Fibroblast of lung (primary cell): ENCODE data around the gene SPSB2. TPM values are rescaled to one million over a fixed set of nuclear protein-coding genes. Genes with fewer than 3 reads are reported as not detected.
"Not testable (repeated sequence)": the region's sequence is repeated elsewhere in the genome, so short reads cannot be mapped to it uniquely, and the experiment has no call there.

Experiments used
- DNase-seq, 2 donors: peaks; one replicate each; pipeline versions ENCODE4 v3.0.0 to v3.0.0-alpha.2; 2010; ENCODE audit warnings: low read depth in 2 of 2
- H2AFZ ChIP-seq: 2 replicates; pipeline ENCODE4 v1.5.1; 2012; ENCODE audit warnings: low read length, control low read depth, inconsistent platforms
- H3K27ac ChIP-seq: 2 replicates; pipeline ENCODE4 v1.5.1; 2011; ENCODE audit warnings: low read length, control low read depth; ENCODE audit not compliant: insufficient read depth
- H3K27me3 ChIP-seq: 2 replicates; pipeline ENCODE4 v1.5.1; 2011; ENCODE audit warnings: mild to moderate bottlenecking, low read length; ENCODE audit not compliant: control insufficient read depth, insufficient read depth
- H3K36me3 ChIP-seq: 2 replicates; pipeline ENCODE4 v1.5.1; 2011; ENCODE audit warnings: low read length; ENCODE audit not compliant: control insufficient read depth, insufficient read depth
- H3K4me1 ChIP-seq: 2 replicates; pipeline ENCODE4 v1.5.1; 2011; ENCODE audit warnings: low read length; ENCODE audit not compliant: control insufficient read depth, insufficient read depth; ENCODE audit errors: extremely low read depth
- H3K4me2 ChIP-seq: 2 replicates; pipeline ENCODE4 v1.5.1; 2011; ENCODE audit warnings: low read length, control low read depth; ENCODE audit not compliant: insufficient read depth; ENCODE audit errors: extremely low read depth
- H3K4me3 ChIP-seq, 4 experiments: fragments of 200-600 bp in 1 of 4; sonication (generic) in 1 of 4; replicated peaks in 1 of 4; 2 replicates each; pipeline ENCODE4 v1.5.1; 2011 to 2016; ENCODE audit warnings: low read length in 4 of 4, low read depth in 3 of 4, mild to moderate bottlenecking in 3 of 4, control low read depth in 2 of 4, inconsistent platforms in 1 of 4, mixed read lengths in 1 of 4; ENCODE audit not compliant: insufficient read depth in 1 of 4; ENCODE audit errors: control extremely low read depth in 1 of 4
- H3K79me2 ChIP-seq: 2 replicates; pipeline ENCODE4 v1.5.1; 2012; ENCODE audit warnings: mild to moderate bottlenecking, low read length, inconsistent platforms; ENCODE audit not compliant: control insufficient read depth, insufficient read depth
- H3K9ac ChIP-seq: 2 replicates; pipeline ENCODE4 v1.5.1; 2011; ENCODE audit warnings: mild to moderate bottlenecking, low read length, control low read depth; ENCODE audit not compliant: insufficient read depth
- H3K9me3 ChIP-seq: 2 replicates; pipeline ENCODE4 v1.5.1; 2012; ENCODE audit warnings: low read depth, low read length; ENCODE audit not compliant: control insufficient read depth, insufficient read depth
- H4K20me1 ChIP-seq: 2 replicates; pipeline ENCODE4 v1.5.1; 2011; ENCODE audit warnings: low read length; ENCODE audit not compliant: control insufficient read depth, insufficient read depth; ENCODE audit errors: extremely low read depth
- CTCF ChIP-seq, 2 donors: IDR thresholded peaks in 1 of 2; conservative IDR thresholded peaks in 1 of 2; 1 replicate in 1 of 2; 2 replicates in 1 of 2; pipeline ENCODE4 v1.5.1; 2011 to 2012; ENCODE audit warnings: low read length in 2 of 2, control low read depth in 1 of 2, inconsistent platforms in 1 of 2, low read depth in 1 of 2, mild to moderate bottlenecking in 1 of 2
- EZH2 ChIP-seq: IDR thresholded peaks from 2 replicates; pipeline ENCODE4 v1.5.1; 2012; ENCODE audit warnings: low read length, control low read depth, mild to moderate bottlenecking; ENCODE audit errors: missing control alignments
- polyA plus RNA-seq, 2 donors: library from polyadenylated mRNA; depleted of rRNA in 1 of 2; stranded (reverse) in 1 of 2; unstranded in 1 of 2; fragments of >200 nt; gene quantifications; 2 replicates each; pipeline ENCODE4 v1.2.1, GENCODE V29; 2011 to 2012; ENCODE audit warnings: missing spikeins in 1 of 2
- total RNA-seq: library from RNA; depleted of rRNA; stranded (reverse); fragments of >200 nt; gene quantifications from 2 replicates; pipeline ENCODE4 v1.2.1, GENCODE V29; 2014

SPSB2 gene
- total and polyA plus RNA-seq, 2 donors (not counting 1 experiment from before 2014, with no cell fraction given), result 1.8 to 12.7 TPM

DNA sequence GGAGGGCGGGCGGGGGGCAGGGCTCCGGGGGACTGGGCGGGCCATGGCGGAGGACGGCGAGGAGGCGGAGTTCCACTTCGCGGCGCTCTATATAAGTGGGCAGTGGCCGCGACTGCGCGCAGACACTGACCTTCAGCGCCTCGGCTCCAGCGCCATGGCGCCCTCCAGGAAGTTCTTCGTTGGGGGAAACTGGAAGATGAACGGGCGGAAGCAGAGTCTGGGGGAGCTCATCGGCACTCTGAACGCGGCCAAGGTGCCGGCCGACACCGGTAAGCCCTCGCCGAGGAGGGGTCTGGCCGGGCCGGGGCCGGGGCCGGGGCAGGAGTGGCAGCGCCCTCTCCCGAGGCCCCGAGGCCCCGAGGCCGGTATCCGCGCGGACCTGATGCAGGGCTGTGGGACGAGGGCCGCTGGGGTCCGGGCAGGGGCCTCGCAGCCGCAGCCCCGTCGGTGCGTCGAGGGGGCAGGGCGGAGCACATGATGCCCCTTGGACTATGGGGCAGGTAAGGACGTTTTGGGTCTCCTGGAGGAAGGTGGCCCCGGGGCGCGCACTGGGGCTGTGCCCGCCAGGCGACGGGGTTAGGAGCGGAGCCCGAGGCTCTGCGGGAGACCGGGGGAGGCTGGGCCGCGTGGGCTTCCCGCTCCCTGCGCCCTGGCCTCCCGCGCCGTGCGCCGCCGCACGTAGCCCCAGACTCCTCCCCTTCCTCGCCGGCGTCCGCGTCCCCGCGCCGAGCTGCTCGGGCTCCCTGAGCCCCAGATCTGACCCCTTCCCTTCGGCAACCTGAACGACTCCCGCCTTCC lies 5.5 kb downstream of the SPSB2 start, which contains the start of gene TPI1:
Gene TPI1, plus strand, starts transcription at position 119 of the 798 bp plus-strand sequence. Its CDS starts 36 bp downstream, at position 155.
- DNase-seq, result peak; percentile 71 to 81
- Histone ChIP-seq H3K27me3 (no peaks in the 10 kb centered on the region), H2AFZ (peak within 1 kb of the TSS; percentile 23), H3K4me1 (peaks cover 29% of the 10 kb centered on the region), H3K9ac (peak within 1 kb of the TSS; percentile 93), H3K4me3 (peak within 1 kb of the TSS; percentile 89 to 94 (median 92)), H3K27ac (peak within 1 kb of the TSS; percentile 84), H3K4me2 (peak within 1 kb of the TSS; percentile 96), H4K20me1 (peaks cover 4% of the 10 kb centered on the region), H3K79me2 (peaks cover 42% of the 10 kb centered on the region), H3K36me3 (peaks cover 29% of the 10 kb centered on the region), H3K9me3 (no peaks in the 10 kb centered on the region)
- no peak for TF ChIP-seq EZH2
- no peak for TF ChIP-seq CTCF (conservative IDR thresholded peaks at IDR 0.05 in 1 of 2, IDR thresholded peaks at IDR 0.05 in 1 of 2; ENCODE audit: low read depth in 1 of 2, low read length in 2 of 2)

DNA sequence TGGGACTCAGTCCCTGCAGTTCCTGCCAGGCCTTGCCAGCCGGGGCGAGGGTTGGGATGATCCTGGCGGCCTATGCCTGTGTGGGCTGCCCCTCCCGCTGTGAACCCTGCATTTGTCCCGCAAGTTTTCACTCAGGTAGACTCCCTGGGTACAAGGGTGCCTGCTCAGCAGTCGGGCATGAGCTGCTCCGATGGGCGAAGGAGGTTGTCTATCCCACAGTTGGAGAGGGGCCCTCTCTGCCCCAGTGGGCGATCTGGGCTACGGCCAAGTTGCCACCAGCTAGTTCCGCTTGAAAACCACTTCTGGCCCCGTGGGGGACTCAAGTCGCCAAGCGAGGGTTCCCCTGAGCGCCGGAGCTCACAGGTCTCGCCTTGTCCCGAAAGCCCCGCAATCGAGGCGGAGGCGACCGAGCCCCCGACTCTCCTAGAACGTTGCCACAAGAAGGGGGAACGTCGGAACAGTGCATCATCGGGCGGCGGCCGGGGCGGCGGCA lies 6.1 kb downstream of the SPSB2 start:
- Histone ChIP-seq H3K9ac (peak overlapping the region; percentile 57), H3K27me3 (no peaks in the 10 kb centered on the region), H3K27ac (peak overlapping the region; percentile 43), H2AFZ (peak overlapping the region; percentile 23), H3K4me3 (peak overlapping the region; percentile 27 to 89 (median 47)), H3K4me1 (peaks cover 27% of the 10 kb centered on the region), H3K79me2 (peaks cover 37% of the 10 kb centered on the region), H3K36me3 (peaks cover 27% of the 10 kb centered on the region), H3K9me3 (no peaks in the 10 kb centered on the region), H4K20me1 (peaks cover 4% of the 10 kb centered on the region), H3K4me2 (peak overlapping the region; percentile 71)
- DNase-seq, result no peak
- TF ChIP-seq CTCF (conservative IDR thresholded peaks at IDR 0.05 in 1 of 2, IDR thresholded peaks at IDR 0.05 in 1 of 2; ENCODE audit: low read depth in 1 of 2, low read length in 2 of 2), result no peak
- TF ChIP-seq EZH2, result no peak

DNA sequence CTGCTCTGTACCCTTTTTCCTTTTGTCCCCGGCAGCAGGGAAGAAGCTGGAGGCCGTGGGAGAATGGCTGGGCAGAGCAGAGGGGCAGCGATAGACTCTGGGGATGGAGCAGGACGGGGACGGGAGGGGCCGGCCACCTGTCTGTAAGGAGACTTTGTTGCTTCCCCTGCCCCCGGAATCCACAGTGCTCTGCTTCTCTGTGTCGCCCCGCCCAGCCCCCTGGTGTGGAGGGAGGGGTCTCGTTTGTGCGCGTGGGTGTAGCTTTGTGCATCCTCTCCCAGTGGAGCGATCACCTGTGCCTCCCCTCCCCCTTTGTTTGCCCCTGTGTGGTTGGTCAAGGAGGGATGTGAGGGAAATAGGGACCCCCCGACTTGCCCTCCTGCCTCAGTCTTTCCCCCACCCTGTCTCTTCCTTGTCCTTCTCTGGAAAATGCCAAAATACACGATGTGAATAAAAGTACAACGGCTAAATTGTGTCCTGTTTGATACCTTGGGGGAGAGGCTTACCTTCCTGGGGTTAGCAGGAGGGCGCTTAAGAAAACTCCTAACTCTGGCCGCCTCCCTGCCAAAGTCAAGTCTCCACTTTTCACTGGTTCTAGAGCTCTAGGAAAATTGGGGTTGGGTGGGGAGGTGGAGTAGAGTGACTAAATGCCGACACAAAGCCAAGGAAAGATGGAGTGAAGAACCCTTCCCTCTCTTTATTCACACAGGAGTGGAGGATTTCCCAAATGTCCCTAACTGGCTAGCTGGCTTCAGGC lies 6.8 kb downstream of the SPSB2 start:
- Histone ChIP-seq H3K79me2 (peaks cover 33% of the 10 kb centered on the region), H3K27me3 (no peaks in the 10 kb centered on the region), H4K20me1 (peaks cover 4% of the 10 kb centered on the region), H3K9me3 (no peaks in the 10 kb centered on the region), H3K27ac (peak overlapping the region; percentile 43), H3K4me3 (peak overlapping the region in 3 of 4 experiments; percentile 36 to 89 (median 58)), H3K4me1 (peaks cover 21% of the 10 kb centered on the region), H3K9ac (peak overlapping the region; percentile 57), H3K36me3 (peaks cover 29% of the 10 kb centered on the region), H2AFZ (peak overlapping the region; percentile 23), H3K4me2 (peak overlapping the region; percentile 71)
- TF ChIP-seq EZH2, result no peak
- TF ChIP-seq CTCF (conservative IDR thresholded peaks at IDR 0.05 in 1 of 2, IDR thresholded peaks at IDR 0.05 in 1 of 2; ENCODE audit: low read depth in 1 of 2, low read length in 2 of 2), result no peak
- DNase-seq, result no peak

DNA sequence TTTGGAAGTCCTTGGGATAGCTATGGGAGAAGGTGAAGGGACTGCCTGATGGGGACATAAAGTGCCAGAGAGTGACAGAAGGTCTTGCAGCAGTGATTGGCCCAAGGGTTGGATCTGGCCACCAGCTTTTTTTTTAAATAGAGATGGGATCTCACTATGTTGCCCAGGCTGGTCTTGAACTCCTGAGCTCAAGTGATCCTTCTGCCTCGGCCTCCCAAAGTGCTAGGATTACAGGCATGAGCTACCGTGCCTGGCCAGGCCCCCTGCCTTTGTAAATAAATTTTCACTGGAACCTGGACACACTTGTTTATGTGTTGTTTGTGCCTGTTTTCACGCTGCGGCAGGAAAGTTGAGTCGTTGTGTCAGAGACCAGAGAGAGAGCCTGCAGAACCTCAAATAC lies 7.8 kb downstream of the SPSB2 start:
- H3K27ac ChIP-seq, H3K4me2 ChIP-seq, H3K27me3 ChIP-seq, H3K4me3 ChIP-seq, H3K9me3 ChIP-seq, H2AFZ ChIP-seq, DNase-seq, H4K20me1 ChIP-seq, H3K9ac ChIP-seq: not testable (repeated sequence)
- peaks cover 16% of the 10 kb centered on the region for H3K4me1 ChIP-seq
- H3K36me3 ChIP-seq, result peaks cover 28% of the 10 kb centered on the region
- peaks cover 28% of the 10 kb centered on the region for H3K79me2 ChIP-seq
